GM23338 (cell line): ENCODE measurements around the gene RAP1GAP2. TPM values are rescaled to one million over a fixed set of nuclear protein-coding genes. Genes with fewer than 3 reads are reported as not detected.

ENCODE experiments used
- ATAC-seq: fragments of 200-7000 bp; cut with Tn5 transposase; 3 replicates; pipeline ENCODE4 v1.9.1; 2020
- DNase-seq: peaks from one replicate; pipeline ENCODE4 v3.0.0-alpha.2; 2015; ENCODE audit warnings: low spot score
- H2AFZ ChIP-seq: fragments of 200-600 bp; sonication (generic); 2 replicates; pipeline ENCODE4 v1.8.0; 2016; ENCODE audit warnings: antibody characterized with exemption, mild to moderate bottlenecking, moderate library complexity
- H3F3A ChIP-seq: fragments of 200-600 bp; sonication (generic); replicated peaks from 2 replicates; pipeline ENCODE4 v1.8.0; 2017; ENCODE audit warnings: antibody characterized with exemption, mixed run types, low read depth
- H3K27ac ChIP-seq: fragments of 200-600 bp; sonication (generic); 2 replicates; pipeline ENCODE4 v1.6.1; 2016; ENCODE audit warnings: low read depth
- H3K27me3 ChIP-seq: fragments of 200-600 bp; sonication (generic); 2 replicates; pipeline ENCODE4 v1.8.0; 2016; ENCODE audit warnings: mild to moderate bottlenecking, mixed run types, moderate library complexity; ENCODE audit not compliant: insufficient read depth
- H3K36me3 ChIP-seq: fragments of 200-600 bp; sonication (generic); 2 replicates; pipeline ENCODE4 v1.8.0; 2016; ENCODE audit warnings: mild to moderate bottlenecking; ENCODE audit not compliant: insufficient read depth
- H3K4me1 ChIP-seq: fragments of 200-600 bp; sonication (generic); 2 replicates; pipeline ENCODE4 v1.8.0; 2016; ENCODE audit warnings: mild to moderate bottlenecking, moderate library complexity; ENCODE audit not compliant: insufficient read depth
- H3K4me2 ChIP-seq: fragments of 200-600 bp; sonication (generic); 2 replicates; pipeline ENCODE4 v1.7.1; 2017; ENCODE audit warnings: mixed run types
- H3K4me3 ChIP-seq: fragments of 200-600 bp; sonication (generic); 2 replicates; pipeline ENCODE4 v1.6.1; 2016; ENCODE audit warnings: mixed run types
- H3K79me2 ChIP-seq: fragments of 200-600 bp; sonication (generic); replicated peaks from 2 replicates; pipeline ENCODE4 v1.8.0; 2017; ENCODE audit warnings: mild to moderate bottlenecking; ENCODE audit not compliant: insufficient read depth
- H3K9me2 ChIP-seq: fragments of 200-600 bp; sonication (generic); 2 replicates; pipeline ENCODE4 v1.8.0; 2017; ENCODE audit not compliant: insufficient read depth
- H4K20me1 ChIP-seq: fragments of 200-600 bp; sonication (generic); replicated peaks from 2 replicates; pipeline ENCODE4 v1.8.0; 2017; ENCODE audit warnings: mild to moderate bottlenecking; ENCODE audit not compliant: insufficient read depth
- H3K27ac Mint-ChIP-seq: 2 replicates; pipeline ENCODE4 v1.8.0; 2020; ENCODE audit warnings: inconsistent platforms, mild to moderate bottlenecking, moderate library complexity, mixed read lengths
- H3K27me3 Mint-ChIP-seq: 3 replicates; pipeline ENCODE4 v1.8.0; 2022; ENCODE audit warnings: low read depth, mild to moderate bottlenecking, moderate library complexity, mixed read lengths, inconsistent platforms; ENCODE audit not compliant: insufficient read depth, poor library complexity
- H3K36me3 Mint-ChIP-seq: 3 replicates; pipeline ENCODE4 v1.8.0; 2021; ENCODE audit warnings: low read depth, mild to moderate bottlenecking, inconsistent platforms, moderate library complexity, mixed read lengths
- H3K4me1 Mint-ChIP-seq: 3 replicates; pipeline ENCODE4 v1.8.0; 2020; ENCODE audit warnings: mild to moderate bottlenecking, inconsistent platforms, mixed read lengths
- H3K4me3 Mint-ChIP-seq: 3 replicates; pipeline ENCODE4 v1.8.0; 2021; ENCODE audit warnings: moderate library complexity, mild to moderate bottlenecking, inconsistent platforms, mixed read lengths
- H3K9me3 Mint-ChIP-seq: 3 replicates; pipeline ENCODE4 v1.8.0; 2020; ENCODE audit warnings: moderate library complexity, mild to moderate bottlenecking, inconsistent platforms, mixed read lengths
- CREB1 ChIP-seq: fragments of 250-450 bp; sonication (Bioruptor Pico); IDR thresholded peaks from 2 replicates; pipeline ENCODE4 v1.5.0; 2020; ENCODE audit warnings: low read depth, mild to moderate bottlenecking, moderate library complexity
- ETS1 ChIP-seq: IDR thresholded peaks from 2 replicates; pipeline ENCODE4 v1.6.1; 2016; ENCODE audit warnings: antibody characterized with exemption
- EZH2 ChIP-seq: fragments of 200-600 bp; sonication (generic); IDR thresholded peaks from one replicate; pipeline ENCODE4 v1.8.0; 2017; ENCODE audit warnings: antibody characterized with exemption, mild to moderate bottlenecking, low read depth; ENCODE audit not compliant: unreplicated experiment
- EZH2phosphoT487 ChIP-seq: fragments of 200-600 bp; sonication (generic); IDR thresholded peaks from one replicate; pipeline ENCODE4 v1.8.1; 2018; ENCODE audit warnings: antibody characterized with exemption; ENCODE audit not compliant: unreplicated experiment
- JUNB ChIP-seq: IDR thresholded peaks from one replicate; pipeline ENCODE4 v1.6.1; 2016; ENCODE audit warnings: antibody characterized with exemption; ENCODE audit not compliant: unreplicated experiment
- NANOG ChIP-seq: IDR thresholded peaks from 2 replicates; pipeline ENCODE4 v1.6.1; 2016; ENCODE audit warnings: antibody characterized with exemption, borderline replicate concordance
- POLR2AphosphoS5 ChIP-seq: IDR thresholded peaks from 2 replicates; pipeline ENCODE4 v1.6.1; 2016; ENCODE audit warnings: antibody characterized with exemption, low read depth
- REST ChIP-seq: IDR thresholded peaks from one replicate; pipeline ENCODE4 v1.6.1; 2018; ENCODE audit warnings: antibody characterized with exemption; ENCODE audit not compliant: unreplicated experiment
- STAT1 ChIP-seq: IDR thresholded peaks from one replicate; pipeline ENCODE4 v1.6.1; 2016; ENCODE audit warnings: antibody characterized with exemption; ENCODE audit not compliant: unreplicated experiment
- ZNF114 ChIP-seq: fragments of 250-450 bp; sonication (Bioruptor Pico); IDR thresholded peaks from 2 replicates; pipeline ENCODE4 v1.5.0; 2020; ENCODE audit warnings: mild to moderate bottlenecking, moderate library complexity
- ZNF331 ChIP-seq: fragments of 250-450 bp; sonication (Bioruptor Pico); IDR thresholded peaks from 2 replicates; pipeline ENCODE4 v1.5.0; 2020; ENCODE audit warnings: low read depth, mild to moderate bottlenecking, moderate library complexity
- ZNF462 ChIP-seq: fragments of 250-450 bp; sonication (Bioruptor Pico); IDR thresholded peaks from 2 replicates; pipeline ENCODE4 v1.5.0; 2020; ENCODE audit warnings: mild to moderate bottlenecking, moderate library complexity
- polyA plus RNA-seq: library from polyadenylated mRNA; unstranded; fragments of >200 nt; fragmentation: Nextera tagmentation; extraction: Ambion mirVana; gene quantifications from 2 replicates; pipeline ENCODE4 v1.2.1, GENCODE V29; 2016
- total RNA-seq: library from RNA; depleted of rRNA; stranded (reverse); fragments of >200 nt; shearing (Covaris generic); gene quantifications from 2 replicates; pipeline ENCODE4 v1.2.3, GENCODE V29; 2014

The RAP1GAP2 gene
- total and polyA plus RNA-seq, 2 experiments from 2014 or later, result 17.8 to 46.1 TPM

- TF ChIP-seq ETS1, result no peak
- no peak for TF ChIP-seq STAT1
- TF ChIP-seq ZNF114 (CRISPR knock-in tag), result no peak
- no peak for TF ChIP-seq POLR2AphosphoS5
- no peak for TF ChIP-seq JUNB
- TF ChIP-seq EZH2, result no peak
- TF ChIP-seq REST, result no peak
- TF ChIP-seq EZH2phosphoT487, result no peak
- no peak for TF ChIP-seq NANOG
- TF ChIP-seq CREB1, result no peak
Measured at GRCh38 chr17:2946144-2946543, 149.9 kb downstream of the RAP1GAP2 start (continued).

GRCh38 chr17:2947588-2947950 lies 151.3 kb downstream of the RAP1GAP2 start:
- Histone ChIP-seq H3K4me1 (0 out of 2 replicates have a peak, but pooled peaks cover 5% of the 10 kb centered on the region), H3K79me2 (peaks cover 65% of the 10 kb centered on the region), H3K27me3 (no peaks in the 10 kb centered on the region), H3K4me3 (no peak overlapping the region), H2AFZ (no peak overlapping the region), H3K4me2 (no peak overlapping the region), H3F3A (no peaks in the 10 kb centered on the region), H3K27ac (no peak overlapping the region), H4K20me1 (peaks cover 11% of the 10 kb centered on the region; the same call in 1 of the 2 replicates), H3K9me2 (no peaks in the 10 kb centered on the region), H3K36me3 (no peaks in the 10 kb centered on the region)
- Mint-ChIP-seq H3K36me3 (no peaks in the 10 kb centered on the region), H3K4me3 (no peak overlapping the region), H3K27ac (no peak overlapping the region), H3K27me3 (no peaks in the 10 kb centered on the region), H3K4me1 (peaks cover 6% of the 10 kb centered on the region; the same call in 2 of the 3 replicates), H3K9me3 (no peaks in the 10 kb centered on the region)
- no peak for ATAC-seq
- no peak for DNase-seq
- TF ChIP-seq JUNB, result no peak
- no peak for TF ChIP-seq ZNF114 (CRISPR knock-in tag)
- TF ChIP-seq EZH2, result no peak
- TF ChIP-seq ZNF462 (CRISPR knock-in tag), result no peak
- TF ChIP-seq ZNF331 (CRISPR knock-in tag), result no peak
- no peak for TF ChIP-seq EZH2phosphoT487
- TF ChIP-seq POLR2AphosphoS5, result no peak
- TF ChIP-seq STAT1, result no peak
